GM12892 (cell line): ENCODE measurements around the gene TRPV5.

Experiments
- DNase-seq: peaks from one replicate; pipeline ENCODE4 v3.0.0; 2011; ENCODE audit not compliant: insufficient read length
- FAIRE-seq: peaks from 2 replicates; lab custom pipeline; 2011; peaks lifted over from hg19 to GRCh38; lab: Jason Lieb, UNC
- POLR2A ChIP-seq: IDR thresholded peaks from 2 replicates; pipeline ENCODE4 v1.6.1; 2011; ENCODE audit warnings: low read depth, low read length, control low read depth
- POLR2AphosphoS5 ChIP-seq: IDR thresholded peaks from 2 replicates; pipeline ENCODE4 v1.6.1; 2011; ENCODE audit warnings: low read depth, low read length, control low read depth
- TAF1 ChIP-seq: IDR thresholded peaks from 2 replicates; pipeline ENCODE4 v1.6.1; 2011; ENCODE audit warnings: low read depth, mild to moderate bottlenecking, control low read depth, low read length, borderline replicate concordance

Gene TRPV5

DNA sequence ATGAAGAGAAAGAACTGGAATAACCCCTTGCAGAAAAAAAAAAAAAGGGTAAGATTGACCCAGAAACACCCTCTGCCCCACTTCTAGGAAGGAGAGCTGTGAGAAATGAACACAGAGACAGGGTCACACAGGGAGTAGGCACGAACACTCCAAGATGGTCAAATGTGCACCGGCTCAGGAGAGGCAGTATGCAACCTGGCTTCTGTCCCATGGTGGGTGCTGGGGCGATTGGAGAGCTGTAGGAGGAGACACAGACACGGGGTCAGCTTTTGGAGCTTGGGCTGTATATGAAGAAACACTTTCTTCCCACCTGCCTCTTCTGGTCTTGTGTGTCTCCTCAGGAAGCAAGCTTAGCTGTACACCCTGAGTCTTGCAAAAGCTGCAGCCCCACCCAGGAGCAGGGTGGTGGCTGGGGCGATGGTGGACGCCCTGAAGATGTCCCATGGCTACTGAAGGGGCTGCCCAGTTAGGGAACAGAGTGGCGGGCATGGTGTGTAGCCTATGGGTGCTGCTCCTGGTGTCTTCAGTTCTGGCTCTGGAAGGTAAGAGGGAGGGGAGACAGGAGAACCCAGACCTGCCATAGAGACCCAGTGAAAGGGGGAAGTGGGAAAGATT lies 70.7 kb downstream of the TRPV5 start:
- FAIRE-seq: no peak
- no peak for DNase-seq
- TF ChIP-seq TAF1 (no peak), POLR2AphosphoS5 (no peak), POLR2A (no peak)

DNA sequence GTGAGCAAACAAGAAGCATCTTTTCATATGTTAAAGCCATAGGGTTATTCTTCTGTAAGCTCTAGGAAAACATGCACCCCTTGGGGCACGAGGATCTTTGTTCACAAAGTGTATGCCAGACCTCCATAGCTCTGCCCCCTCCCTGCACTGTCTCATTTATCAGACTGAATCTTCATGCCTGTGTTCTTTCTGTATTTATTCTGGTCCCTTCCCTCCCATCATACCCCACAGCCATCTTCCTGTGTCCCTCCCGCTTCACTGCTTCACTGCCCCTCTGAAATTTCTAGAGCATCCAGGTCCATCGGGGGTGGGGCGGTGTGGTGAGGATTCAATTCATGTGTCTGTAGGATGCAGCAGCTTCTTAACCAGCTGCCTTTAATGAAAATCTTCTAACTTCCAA lies 71.2 kb downstream of the TRPV5 start:
- DNase-seq (no peak), FAIRE-seq (no peak)
- TF ChIP-seq TAF1: no peak
- TF ChIP-seq POLR2A: no peak
- no peak for TF ChIP-seq POLR2AphosphoS5

DNA sequence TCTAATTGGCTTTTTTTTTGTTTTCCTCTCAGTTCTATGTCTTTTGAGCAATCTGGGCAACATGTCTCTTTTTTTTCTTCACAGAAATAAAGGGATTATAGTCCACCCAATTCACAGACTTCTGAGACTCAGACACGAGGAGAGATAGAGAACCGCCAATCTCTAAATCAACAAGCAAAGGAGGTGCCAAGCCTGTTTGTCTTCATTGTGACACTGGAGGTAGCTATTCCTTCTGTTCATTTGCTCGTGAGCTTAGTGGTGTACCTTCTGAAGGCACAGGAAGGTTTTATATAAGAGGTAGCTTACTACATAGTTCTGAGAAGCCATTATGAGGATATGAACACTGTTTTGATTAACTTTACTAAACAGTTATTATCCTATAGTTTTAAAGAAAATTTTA lies 72.6 kb downstream of the TRPV5 start:
- TF ChIP-seq POLR2AphosphoS5: no peak
- TF ChIP-seq POLR2A: no peak
- TF ChIP-seq TAF1: no peak
- no peak for FAIRE-seq

DNA sequence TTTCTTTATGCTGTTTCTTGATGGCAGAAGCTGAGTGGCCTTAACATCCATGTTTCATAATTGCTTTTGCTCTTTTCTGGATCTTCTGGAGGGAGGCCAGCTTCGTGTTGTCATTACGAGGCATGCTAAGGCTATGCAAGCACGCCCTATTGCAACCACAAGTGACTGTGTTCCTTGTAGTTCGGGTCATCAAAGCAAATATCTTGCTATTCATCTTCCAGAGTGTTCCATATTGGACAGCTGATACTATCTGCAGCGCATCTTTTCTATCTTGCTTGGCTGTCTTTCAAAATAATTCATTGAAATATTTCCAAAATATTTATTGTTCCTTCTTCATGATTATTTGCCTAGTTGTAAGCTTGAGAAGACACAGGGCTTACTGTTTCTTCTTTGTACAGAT lies 73.7 kb downstream of the TRPV5 start:
- FAIRE-seq (no peak), DNase-seq (no peak)

More for the DNA sequence above, 72.6 kb downstream of the TRPV5 start:
- no peak for DNase-seq

DNA sequence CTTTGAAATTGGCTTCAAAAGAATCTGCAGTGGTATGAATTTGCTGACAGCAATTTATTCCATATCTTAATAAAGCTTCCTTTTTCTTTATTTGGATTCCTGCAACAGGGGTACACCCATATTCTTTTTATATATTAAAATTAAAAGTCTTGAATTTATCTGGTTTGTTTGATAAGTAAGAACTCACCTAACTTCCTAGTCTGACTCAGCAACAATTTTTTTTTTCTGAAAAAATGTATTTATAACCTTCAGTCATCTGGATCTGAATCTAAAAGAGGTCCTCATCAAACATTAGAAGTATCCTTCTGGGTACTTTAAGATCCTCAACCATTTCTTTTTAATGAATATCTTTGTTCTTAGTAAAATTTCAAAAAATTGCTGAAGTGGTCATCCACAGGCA lies 74.1 kb downstream of the TRPV5 start:
- TF ChIP-seq TAF1 (no peak), POLR2AphosphoS5 (no peak)
- FAIRE-seq (no peak), DNase-seq (no peak)

More for the DNA sequence above, 73.7 kb downstream of the TRPV5 start:
- TF ChIP-seq TAF1 (no peak), POLR2A (no peak), POLR2AphosphoS5 (no peak)
